ENCODE measurements around the gene KLHL6.
"Not testable (repeated sequence)": the region's sequence is repeated elsewhere in the genome, so short reads cannot be mapped to it uniquely, and the experiment has no call there.

KLHL6 gene

GRCh38 chr3:183484431-183485075 lies 71.0 kb downstream of the KLHL6 start:
- peak in 1 of 2 experiments; percentile 13 for DNase-seq

DNA sequence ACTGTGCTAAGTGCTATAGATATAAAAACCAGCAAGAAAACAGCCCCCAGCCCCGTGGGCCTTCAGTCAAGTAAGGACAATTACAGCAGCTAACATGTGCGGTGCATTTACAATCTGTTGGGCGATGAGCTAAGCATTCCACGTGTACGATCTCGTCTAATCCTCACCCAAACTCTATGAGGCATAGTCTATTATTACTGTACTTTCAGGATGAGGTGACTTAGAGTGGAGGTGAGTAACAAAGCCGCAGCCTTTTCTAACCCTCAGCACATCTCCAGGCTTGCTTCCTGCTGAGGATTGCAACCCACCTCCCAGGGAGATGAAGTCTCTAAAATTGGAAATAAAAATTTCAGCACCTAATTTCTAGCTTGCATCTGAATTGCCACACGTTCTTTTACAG lies 73.9 kb downstream of the KLHL6 start:
- peak in 1 of 2 experiments; percentile 19 for DNase-seq

GRCh38 chr3:183478501-183478900 lies 77.0 kb downstream of the KLHL6 start:
- no peak for DNase-seq

DNA sequence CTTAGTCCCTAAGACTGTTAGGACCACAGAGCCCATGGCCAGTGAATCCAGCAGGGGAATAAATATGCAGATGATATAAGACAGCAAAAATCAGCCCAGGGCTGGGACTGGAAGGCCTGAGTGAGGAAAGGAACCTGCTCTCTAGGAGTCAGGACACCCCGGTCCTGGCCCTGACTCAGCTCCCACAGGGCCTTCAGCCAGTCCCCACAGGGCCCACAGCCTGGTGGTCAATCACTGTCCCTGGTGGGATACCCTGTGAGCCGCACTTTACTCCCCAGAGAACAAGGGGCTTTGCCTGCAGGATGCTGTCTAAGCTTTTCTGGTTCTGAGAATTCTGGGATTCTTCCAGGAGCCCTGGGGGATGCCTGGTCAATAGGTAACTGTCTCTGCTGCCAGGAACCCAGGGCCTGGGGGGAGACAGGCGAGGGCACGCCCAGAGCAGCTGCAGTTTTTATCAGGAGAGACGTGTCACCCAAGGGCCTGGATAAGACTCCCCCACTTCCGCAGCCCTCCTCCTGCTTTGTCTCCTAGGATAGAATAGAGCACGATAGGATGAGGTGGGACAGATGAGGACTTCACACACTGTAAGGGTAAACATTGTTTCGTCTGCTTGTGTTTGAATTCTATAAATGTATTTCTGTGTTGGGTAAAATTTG lies 77.6 kb downstream of the KLHL6 start:
- DNase-seq, result no peak

DNA sequence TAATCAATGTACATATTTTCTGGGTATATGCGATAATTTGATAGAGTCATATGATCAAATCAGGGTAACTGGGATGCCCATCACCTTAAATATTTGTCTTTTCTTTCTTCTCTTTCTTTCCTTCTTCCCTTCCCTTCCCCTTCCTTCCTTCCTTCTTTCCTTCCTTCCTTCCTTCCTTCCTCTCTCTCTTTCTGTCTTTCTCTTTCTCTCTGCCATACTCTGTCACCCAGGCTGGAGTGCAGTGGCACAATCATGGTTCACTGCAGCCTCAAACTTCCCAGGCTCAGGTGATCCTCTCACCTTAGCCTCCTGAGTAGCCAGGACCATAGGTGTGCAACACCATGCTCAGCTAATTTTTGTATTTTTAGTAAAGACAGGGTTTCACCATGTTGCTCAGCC lies 79.7 kb downstream of the KLHL6 start:
- DNase-seq, result not testable (repeated sequence)

- DNase-seq, result no peak
These were observed 80.3 kb downstream of the KLHL6 start for GRCh38 chr3:183475016-183475763.

DNA sequence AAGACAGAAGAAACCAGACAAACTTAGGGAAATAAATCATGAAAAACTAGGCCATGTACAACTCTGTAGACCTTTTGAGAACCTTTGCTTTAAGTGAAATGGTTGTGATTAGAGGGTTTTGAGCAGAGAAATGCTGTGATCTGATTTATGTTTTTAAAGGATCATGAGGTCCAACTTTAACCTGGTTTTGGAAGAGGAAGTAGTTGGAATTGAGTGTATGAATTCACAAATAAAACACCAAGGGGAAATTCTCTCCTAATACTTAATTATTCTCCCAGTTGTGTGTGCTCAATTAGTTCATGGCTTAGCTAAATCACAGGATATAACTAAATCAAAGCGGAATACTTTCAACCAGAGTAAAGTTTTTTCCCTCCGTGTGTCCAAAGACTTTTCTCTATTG lies 81.5 kb downstream of the KLHL6 start:
- no peak for DNase-seq

GRCh38 chr3:183472155-183472554 lies 83.4 kb downstream of the KLHL6 start:
- no peak for DNase-seq

DNA sequence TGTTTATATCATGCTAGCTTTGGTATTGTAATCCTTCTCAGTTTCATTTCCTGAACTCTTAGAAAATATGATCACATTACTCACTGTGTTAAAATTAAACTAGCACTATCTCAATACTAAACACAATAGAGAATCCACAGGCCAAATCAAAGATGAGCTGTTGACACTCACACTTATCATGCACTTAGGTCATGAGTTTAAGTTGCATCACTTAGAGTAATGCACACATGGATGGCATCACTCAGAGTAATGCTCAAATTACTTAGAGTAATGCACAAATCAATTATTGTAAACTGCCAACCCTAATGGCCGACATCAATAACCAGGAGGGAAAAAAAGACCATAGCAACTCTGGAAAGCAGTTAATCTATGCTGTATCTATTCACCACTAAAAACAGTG lies 87.1 kb downstream of the KLHL6 start:
- no peak for DNase-seq

GRCh38 chr3:183466575-183466974 lies 88.9 kb downstream of the KLHL6 start:
- DNase-seq, result no peak

DNA sequence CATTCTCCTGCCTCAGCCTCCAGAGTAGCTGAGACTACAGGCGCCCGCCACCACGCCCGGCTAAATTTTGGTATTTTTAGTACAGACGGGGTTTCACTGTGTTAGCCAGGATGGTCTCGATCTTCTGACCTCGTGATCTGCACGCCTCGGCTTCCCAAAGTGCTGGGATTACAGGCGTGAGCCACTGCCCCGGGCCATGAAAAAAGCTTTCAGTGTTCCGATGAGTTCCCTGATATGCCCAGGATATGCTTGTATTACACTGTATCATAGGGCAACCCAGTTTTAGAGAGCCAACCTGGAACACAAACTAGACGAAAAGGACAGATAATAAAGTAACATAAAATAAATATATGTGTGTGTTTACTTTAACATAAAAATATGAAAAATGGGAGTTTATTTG lies 89.8 kb downstream of the KLHL6 start:
- not testable (repeated sequence) for DNase-seq

DNA sequence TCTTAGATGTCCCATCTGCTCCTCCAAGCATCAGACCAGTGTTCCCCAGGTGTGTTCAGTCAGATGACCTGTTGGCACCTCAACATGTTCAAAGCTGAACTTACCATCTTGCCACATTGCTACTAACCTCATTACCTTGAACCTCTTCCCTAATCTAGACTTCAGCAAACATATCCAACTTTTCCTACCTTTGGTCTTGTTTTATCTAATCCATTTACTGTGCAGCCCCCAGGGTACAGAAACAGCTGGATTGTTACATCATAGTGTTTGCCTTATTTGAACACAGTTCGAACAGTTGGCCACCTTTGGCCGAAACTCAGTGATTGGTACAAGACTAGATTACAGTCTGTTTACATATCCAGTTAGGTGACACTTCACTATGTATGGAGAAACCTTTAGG lies 91.0 kb downstream of the KLHL6 start:
- no peak for DNase-seq

DNA sequence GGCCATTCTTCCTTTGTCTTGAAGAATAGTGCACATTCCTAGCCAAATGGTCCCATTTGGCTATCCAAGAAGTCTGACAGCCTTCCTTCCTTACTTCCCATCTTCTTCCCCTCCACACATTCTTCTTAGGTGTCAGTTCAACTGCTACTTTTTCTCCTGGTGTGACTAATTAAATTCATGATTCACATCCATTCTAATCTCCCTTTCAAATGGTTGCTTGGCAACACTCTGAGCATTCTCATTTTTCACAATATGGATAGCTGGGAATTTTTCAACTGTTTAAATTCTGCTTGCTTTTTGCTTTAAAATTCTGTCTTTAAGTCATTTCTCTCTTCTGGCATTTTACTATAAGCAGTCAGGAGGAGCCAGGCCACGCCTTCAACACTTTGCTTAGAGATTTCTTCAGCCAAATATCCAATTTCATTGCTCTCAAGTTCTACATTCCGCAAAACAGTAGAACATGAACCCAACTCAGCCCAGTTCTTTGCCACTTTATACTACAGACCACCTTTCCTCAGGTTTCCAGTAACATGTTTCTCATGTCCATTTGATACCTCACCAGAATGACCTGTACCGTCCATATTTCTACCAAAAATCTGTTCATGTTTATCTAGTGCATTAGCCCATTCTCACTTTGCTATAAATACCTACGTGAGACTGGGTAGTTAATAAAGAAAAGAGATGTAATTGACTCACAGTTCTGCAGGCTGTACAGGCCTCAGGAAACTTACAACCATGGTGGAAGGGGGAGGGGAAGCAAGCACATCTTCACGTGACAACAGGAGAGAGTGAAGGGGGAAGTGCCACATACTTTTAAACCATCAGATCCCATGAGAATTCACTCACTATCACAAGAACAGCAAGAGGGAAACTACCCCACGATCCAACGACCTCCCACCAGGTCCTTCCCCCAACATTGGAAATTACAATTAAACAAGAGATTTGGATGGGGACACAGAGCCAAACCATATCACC lies 95.1 kb downstream of the KLHL6 start:
- no peak for DNase-seq

DNA sequence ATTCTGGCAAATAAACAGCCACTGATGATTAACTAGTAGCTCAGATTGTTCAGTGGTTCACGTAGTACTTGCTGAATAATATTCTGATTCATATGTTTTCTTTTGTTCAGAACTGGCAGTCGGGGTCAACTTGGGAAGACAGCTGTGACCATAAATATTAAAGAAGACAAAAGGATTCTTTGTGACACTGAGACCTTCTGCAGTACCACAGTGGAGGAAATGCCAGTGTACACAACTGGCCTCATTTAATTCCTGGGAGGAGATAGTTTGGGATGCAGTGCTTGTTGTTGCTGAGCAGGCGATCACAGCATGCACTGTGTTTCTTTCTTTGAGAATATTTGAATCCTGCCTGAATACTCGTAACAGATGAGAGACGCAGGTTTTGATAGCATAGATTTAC lies 100.4 kb downstream of the KLHL6 start:
- DNase-seq, result no peak

DNA sequence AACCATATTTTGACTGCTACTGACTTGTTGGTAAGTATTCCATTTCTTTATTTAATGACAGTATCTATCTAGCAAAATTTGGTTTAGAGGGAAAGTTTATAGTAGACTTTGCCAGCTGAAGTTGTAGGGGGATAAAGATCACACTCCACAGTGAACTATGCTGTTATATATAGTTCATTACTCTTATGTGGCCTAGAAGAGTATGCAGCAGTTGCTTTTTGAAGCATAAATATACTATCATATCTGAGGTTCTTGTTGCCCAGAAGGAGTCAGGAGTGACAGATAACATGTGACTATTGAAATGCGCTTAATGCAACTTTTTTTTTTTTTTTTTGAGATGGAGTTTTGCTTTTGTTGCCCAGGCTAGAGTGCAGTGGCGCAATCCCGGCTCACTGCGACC lies 101.4 kb downstream of the KLHL6 start:
- no peak for DNase-seq

DNA sequence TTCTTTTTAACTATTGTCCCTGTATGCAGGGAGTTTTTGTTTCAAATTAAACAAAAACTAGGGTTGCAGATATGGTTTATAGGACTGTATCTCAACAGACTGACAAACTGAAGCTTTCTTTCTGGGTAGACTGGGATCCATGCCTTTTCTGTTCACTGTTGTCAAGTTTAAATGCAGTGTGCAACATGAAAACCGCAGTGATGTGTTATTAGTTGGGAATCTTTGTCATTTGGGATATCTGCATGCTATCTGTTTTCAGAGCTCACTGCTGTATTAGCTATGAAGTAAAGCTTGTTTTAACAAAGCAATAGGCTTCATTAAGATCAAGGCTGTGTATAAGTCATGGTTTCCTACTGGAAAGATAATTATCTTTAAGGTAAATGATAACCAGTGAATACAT lies 105.7 kb downstream of the KLHL6 start:
- DNase-seq, result no peak

DNA sequence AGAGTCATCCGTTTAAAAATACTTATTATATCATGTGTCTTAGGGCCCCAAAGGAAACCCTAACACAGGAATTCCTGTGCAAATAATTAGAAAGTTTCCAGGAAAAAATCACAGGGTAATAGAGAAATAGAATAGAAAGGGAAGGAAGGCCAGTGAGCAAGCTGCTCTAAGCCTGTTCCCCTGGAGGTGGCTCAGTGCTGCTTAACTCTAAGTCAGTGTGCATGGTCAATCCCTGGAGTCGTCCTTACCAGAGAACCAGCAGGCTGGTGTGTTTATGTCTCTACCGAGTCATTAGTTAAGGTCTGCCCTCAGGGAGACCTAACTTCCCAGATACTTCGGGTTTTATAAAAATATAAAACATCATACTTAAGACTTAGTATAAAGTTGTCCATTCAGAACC lies 106.1 kb downstream of the KLHL6 start:
- no peak for DNase-seq

DNA sequence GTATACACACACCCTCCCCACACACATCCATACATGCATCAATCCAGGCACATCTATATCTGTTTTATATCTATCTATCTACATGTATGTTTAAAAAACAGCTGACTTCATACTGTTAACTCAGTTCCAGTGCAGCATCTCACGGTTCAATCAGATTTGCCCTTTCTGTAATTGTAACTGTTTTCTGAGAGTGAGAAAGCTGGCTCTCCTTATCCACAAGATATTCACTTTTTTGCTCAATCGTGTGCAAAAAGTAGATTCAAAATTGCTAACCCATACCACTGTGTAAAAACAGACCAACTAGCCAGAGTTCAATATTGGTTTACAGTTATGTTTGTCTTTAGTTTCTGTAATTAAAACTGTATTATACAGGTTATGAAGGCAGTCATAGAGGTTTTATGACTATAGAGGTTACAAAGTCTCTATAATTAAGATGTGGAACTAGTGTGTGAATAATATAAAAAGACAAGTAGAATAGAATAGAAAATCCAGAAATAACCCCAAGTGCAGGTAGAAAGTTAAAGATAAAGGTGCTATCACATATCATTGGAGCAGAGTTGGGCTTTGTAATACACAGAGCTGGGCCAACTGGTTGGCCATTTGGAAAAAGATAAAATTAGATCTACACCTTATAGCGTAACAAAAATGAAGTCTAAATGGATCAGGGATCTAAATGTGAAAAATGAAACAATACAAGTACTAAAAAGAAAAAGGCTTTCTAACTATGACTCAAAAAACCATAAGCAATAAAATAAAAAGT lies 107.0 kb downstream of the KLHL6 start:
- DNase-seq, result no peak

- DNase-seq, result peak; percentile 87 to 88
These were observed 108.1 kb downstream of the KLHL6 start for GRCh38 chr3:183447206-183448001.

DNA sequence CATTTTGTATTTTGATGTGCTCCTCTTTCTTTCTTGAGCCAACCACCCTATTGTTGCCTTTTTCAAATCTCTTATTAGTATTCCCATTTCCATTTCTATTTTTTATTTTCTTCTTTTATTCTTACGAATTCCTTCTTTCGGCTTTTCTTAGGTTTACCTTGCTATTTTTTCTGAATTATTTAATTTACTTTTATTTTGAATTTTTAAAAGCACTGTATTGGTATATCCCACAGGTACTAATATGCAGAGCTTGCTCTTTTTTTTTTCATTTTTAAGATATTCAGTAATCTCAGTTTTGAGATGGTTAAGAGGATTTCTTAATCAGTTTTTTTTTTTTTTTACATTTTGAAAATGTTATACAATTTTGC lies 108.7 kb downstream of the KLHL6 start:
- no peak for DNase-seq

DNA sequence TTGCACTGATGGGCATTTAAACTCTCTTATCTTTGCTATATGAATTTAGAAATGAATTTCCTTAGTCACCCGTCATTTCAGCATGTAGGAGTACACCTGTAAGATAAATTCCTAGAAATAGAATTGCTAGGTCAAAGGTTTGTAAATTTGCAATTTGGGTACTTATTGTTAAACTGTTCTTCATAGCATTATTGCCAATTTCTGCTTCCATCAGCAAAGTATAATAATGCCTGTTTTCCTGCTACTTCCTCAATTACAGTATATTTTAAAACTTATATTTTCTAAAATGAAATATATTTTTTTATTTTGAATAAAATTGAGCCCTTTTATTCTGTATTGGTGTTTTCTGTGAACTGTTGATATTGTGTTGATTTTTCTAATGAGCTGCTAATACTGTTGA lies 110.8 kb downstream of the KLHL6 start:
- no peak for DNase-seq

Data from activated T-cell treated with anti-CD3 and anti-CD28 coated beads, Interleukin-2, amount 50 U/mL, for 48 hours (primary cell).